ENCODE measurements around the gene BEAN1.
A peak's percentile ranks its signal among the peaks of the same experiment; 100 is the strongest.

BEAN1 gene

GRCh38 chr16:66427036-66427860 is at the start of gene BEAN1:
Gene BEAN1 (plus strand): TSS chr16:66427295. CDS start chr16:66437677, 10,382 bp downstream.
- no peak for DNase-seq

- DNase-seq, result no peak
These were observed 49.8 kb upstream of the BEAN1 start for GRCh38 chr16:66377324-66377723.

GRCh38 chr16:66378741-66379570 is 48.1 kb upstream of the BEAN1 start:
- DNase-seq, result peak; percentile 68

GRCh38 chr16:66379571-66379941 is 47.5 kb upstream of the BEAN1 start:
- no peak for DNase-seq

GRCh38 chr16:66380421-66380820 is 46.7 kb upstream of the BEAN1 start:
- DNase-seq, result no peak

GRCh38 chr16:66381585-66382170 is 45.4 kb upstream of the BEAN1 start:
- DNase-seq, result no peak

GRCh38 chr16:66382171-66382965 is 44.7 kb upstream of the BEAN1 start:
- DNase-seq, result no peak

- no peak for DNase-seq
These were observed 44.2 kb upstream of the BEAN1 start for GRCh38 chr16:66382966-66383299.

- DNase-seq, result no peak
These were observed 43.5 kb upstream of the BEAN1 start for GRCh38 chr16:66383551-66383950.

GRCh38 chr16:66385415-66385814 is 41.7 kb upstream of the BEAN1 start:
- no peak for DNase-seq

GRCh38 chr16:66386629-66387622 is 40.2 kb upstream of the BEAN1 start:
- no peak for DNase-seq

- DNase-seq, result no peak
These were observed 39.2 kb upstream of the BEAN1 start for GRCh38 chr16:66387817-66388332.

- DNase-seq, result no peak
These were observed 38.5 kb upstream of the BEAN1 start for GRCh38 chr16:66388350-66389139.

- DNase-seq, result no peak
These were observed 37.6 kb upstream of the BEAN1 start for GRCh38 chr16:66389256-66390176.

- DNase-seq, result no peak
These were observed 36.6 kb upstream of the BEAN1 start for GRCh38 chr16:66390346-66391108.

GRCh38 chr16:66391726-66392670 is 35.1 kb upstream of the BEAN1 start:
- no peak for DNase-seq

- DNase-seq, result no peak
These were observed 31.1 kb upstream of the BEAN1 start for GRCh38 chr16:66395806-66396555.
